LNCaP clone FGC (cell line): Measurements from ENCODE around the gene FMN1.

ENCODE experiments used
- DNase-seq: peaks from one replicate; pipeline ENCODE4 v3.0.0-alpha.2; 2011; ENCODE audit warnings: low read depth
- H3K4me3 ChIP-seq: 2 replicates; pipeline ENCODE4 v1.5.1; 2011; ENCODE audit warnings: mild to moderate bottlenecking, low read depth, low read length, control low read depth
- CTCF ChIP-seq: IDR thresholded peaks from 2 replicates; pipeline ENCODE4 v1.5.1; 2012; ENCODE audit warnings: mild to moderate bottlenecking; ENCODE audit not compliant: control insufficient read depth, insufficient read depth; ENCODE audit errors: extremely low read depth

Gene FMN1

DNA sequence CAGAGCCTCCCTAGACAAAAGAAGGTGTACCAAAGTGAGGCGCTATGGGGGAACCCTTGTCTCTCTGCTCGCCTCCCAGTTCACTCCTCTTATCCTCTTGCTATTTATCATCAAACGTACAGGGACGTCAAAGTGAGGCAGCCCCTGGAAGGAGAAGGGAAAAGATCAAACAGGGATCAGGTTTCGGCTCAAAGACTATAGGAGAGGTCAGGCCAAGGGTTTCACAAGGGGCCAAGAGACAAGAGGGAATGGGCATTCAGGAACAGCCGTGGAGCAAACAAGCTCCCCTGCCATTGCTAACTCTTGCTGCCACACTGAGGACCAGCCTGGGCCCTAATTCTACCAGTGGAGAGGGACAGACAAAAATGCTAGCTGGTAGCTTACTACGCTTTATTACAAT lies 308.1 kb downstream of the FMN1 start:
- no peak for DNase-seq
- no peak for TF ChIP-seq CTCF
- H3K4me3 ChIP-seq, result no peak overlapping the region

- no peak overlapping the region for H3K4me3 ChIP-seq
- DNase-seq, result no peak
- TF ChIP-seq CTCF, result no peak
Measured at GRCh38 chr15:32885713-32886112, 308.8 kb downstream of the FMN1 start.

DNA sequence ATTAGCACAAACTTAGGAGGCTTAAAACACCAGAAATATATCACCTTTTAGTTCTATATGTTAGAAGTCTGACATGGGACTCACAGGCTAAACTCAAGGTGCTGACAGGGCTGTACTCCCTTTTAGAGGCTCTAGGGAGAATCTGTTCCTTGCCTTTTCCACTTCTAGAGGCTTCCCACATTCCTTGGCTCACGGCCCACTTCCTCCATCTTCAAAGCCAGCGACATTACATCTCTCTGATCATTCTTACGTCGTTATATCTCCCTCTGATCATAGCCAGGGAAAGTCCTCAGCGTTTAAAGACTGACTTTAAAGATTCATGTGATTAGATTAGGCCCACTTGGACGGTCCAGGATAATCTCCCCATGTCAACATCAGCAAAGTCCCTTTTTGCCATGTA lies 310.4 kb downstream of the FMN1 start:
- H3K4me3 ChIP-seq, result no peak overlapping the region
- TF ChIP-seq CTCF, result no peak
- no peak for DNase-seq

DNA sequence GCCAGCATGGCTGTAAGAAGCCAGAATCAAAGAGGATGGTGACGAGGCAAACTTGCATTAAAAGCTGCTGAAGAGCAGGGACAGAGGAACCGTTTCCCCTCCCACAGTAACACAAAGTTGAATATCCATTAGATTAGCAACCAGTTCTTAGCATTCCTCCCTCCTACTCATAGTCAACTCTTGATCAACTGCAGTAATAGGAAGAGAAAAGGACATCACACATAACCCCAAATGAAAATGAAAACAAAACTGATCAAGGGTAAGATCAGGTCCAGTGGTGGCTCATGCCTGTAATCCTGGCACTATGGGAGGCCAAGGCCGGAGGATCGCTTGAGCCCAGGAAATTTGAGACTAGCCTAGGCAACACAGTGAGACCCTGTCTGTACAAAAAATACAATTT lies 311.6 kb downstream of the FMN1 start:
- no peak overlapping the region for H3K4me3 ChIP-seq
- TF ChIP-seq CTCF, result no peak
- no peak for DNase-seq

DNA sequence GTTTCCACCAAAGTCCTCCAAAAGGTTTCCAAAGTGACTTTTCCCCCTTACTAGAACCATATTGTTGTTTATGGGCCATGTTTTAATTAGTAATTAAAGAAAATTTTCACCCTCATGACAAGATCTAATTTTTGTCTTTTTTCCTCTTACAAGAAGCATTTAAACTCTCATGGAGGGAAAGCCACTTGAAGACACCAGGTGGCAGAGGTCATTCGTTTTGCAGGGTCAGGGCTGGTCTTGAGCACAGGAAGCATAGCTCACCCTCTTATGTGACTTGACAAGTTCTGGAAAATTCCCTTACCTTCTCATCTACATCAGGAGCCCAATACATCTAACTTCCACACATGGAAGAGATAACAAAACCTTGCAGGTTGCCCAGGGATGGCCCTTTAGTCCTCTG lies 313.0 kb downstream of the FMN1 start:
- H3K4me3 ChIP-seq, result no peak overlapping the region
- TF ChIP-seq CTCF, result no peak
- no peak for DNase-seq

DNA sequence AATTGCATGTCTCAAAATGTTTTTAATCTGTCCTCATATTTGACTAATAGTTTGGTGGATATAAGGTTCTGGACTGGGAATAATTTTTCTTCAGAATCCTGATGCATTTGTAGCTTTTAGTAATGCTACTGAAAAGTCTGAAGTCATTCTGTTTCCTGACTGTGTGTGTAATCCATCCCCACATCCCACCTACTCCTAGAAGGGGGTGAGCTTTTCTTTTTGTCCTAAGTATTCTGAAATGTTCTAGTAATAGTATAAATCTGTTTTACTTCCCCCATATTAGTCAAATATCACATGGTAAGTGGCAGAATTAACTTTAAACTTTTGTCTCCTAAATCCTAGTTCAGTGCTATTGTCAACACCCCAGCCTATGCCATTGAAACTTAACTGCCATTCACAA lies 313.9 kb downstream of the FMN1 start:
- no peak for TF ChIP-seq CTCF
- no peak for DNase-seq
- no peak overlapping the region for H3K4me3 ChIP-seq

DNA sequence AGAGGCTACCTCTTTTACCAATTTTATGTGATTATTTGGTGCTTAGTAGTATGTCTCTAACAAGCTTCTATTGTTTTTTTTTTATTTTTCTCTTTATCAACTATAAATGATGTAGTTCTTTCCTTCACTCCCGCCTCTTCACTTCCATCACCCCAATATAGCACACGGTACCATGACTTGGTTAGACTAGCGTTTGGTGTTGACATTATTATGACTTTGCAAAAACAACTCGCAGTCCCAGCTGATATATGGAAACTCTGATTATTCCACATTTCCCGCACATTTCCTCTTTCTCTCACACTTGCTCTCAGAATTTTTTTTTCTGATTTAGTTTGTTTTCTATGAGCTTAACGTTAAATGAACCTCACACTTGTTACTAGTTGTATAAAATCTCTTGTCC lies 314.5 kb downstream of the FMN1 start:
- no peak overlapping the region for H3K4me3 ChIP-seq
- DNase-seq, result no peak
- TF ChIP-seq CTCF, result no peak
